ENCODE results near the gene RNF123. TPM values are rescaled to one million over a fixed set of nuclear protein-coding genes. Genes with fewer than 3 reads are reported as not detected.

Gene RNF123
- total and polyA plus RNA-seq, 2 donors (not counting 3 experiments of a cell fraction or from before 2014, with no cell fraction given), result 43.4 to 59.3 TPM

GRCh38 chr3:49669352-49669751 is 20.0 kb upstream of the RNF123 start:
- BruUV-seq (replicated peaks), result no TSS peak
- DNase-seq (ENCODE audit: low read depth, low spot score) (no peak), FAIRE-seq (no peak)
- Histone ChIP-seq H3K79me2 (ENCODE audit: control insufficient read depth, insufficient read depth, low read length) (peaks cover 3% of the 10 kb centered on the region), H4K20me1 (replicated peaks; ENCODE audit: control insufficient read depth, extremely low read depth, insufficient read depth, low read length) (no peaks in the 10 kb centered on the region), H3K9ac (replicated peaks; ENCODE audit: extremely low read depth, insufficient read depth, low read length) (no peak overlapping the region), H3K36me3 (ENCODE audit: control insufficient read depth in 2 of 2, extremely low read depth in 1 of 2, insufficient read depth in 2 of 2, low read length in 2 of 2) (no peaks in the 10 kb centered on the region), H3K4me3 (replicated peaks in 1 of 3; ENCODE audit: insufficient read depth in 1 of 3, low read depth in 1 of 3, low read length in 3 of 3) (no peak overlapping the region), H3K4me2 (ENCODE audit: insufficient read depth, low read length) (no peak overlapping the region), H3K27me3 (ENCODE audit: control insufficient read depth in 2 of 2, insufficient read depth in 2 of 2, low read length in 2 of 2) (no peaks in the 10 kb centered on the region), H3K27ac (ENCODE audit: insufficient read depth, low read depth, low read length) (no peak overlapping the region), H3K9me3 (replicated peaks; ENCODE audit: control insufficient read depth, insufficient read depth, low read length) (no peaks in the 10 kb centered on the region), H3K9me1 (replicated peaks; ENCODE audit: control insufficient read depth, extremely low read depth, insufficient read depth, low read length) (no peaks in the 10 kb centered on the region), H3K4me1 (ENCODE audit: control insufficient read depth, extremely low read depth, insufficient read depth, low read length) (peaks cover 4% of the 10 kb centered on the region), H2AFZ (ENCODE audit: low read depth, low read length) (no peak overlapping the region)
- TF ChIP-seq, protein P1, sequence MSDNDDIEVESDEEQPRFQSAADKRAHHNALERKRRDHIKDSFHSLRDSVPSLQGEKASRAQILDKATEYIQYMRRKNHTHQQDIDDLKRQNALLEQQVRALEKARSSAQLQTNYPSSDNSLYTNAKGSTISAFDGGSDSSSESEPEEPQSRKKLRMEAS (IDR thresholded peaks at IDR 0.05; ENCODE audit: insufficient read depth, insufficient read length), result no peak
- no peak for TF ChIP-seq FOS (IDR thresholded peaks at IDR 0.05; ENCODE audit: borderline replicate concordance, insufficient read depth, low read length)
- no peak for TF ChIP-seq POLR2A (IDR thresholded peaks at IDR 0.05; ENCODE audit: low read depth, low read length)
- no peak for TF ChIP-seq EZH2 (IDR thresholded peaks at IDR 0.05; ENCODE audit: borderline replicate concordance, low read depth, low read length, severe bottlenecking)
- TF ChIP-seq GATA2 (IDR thresholded peaks at IDR 0.05; ENCODE audit: insufficient read depth, insufficient read length, low read depth, low read length), result no peak
- TF ChIP-seq, protein P2, sequence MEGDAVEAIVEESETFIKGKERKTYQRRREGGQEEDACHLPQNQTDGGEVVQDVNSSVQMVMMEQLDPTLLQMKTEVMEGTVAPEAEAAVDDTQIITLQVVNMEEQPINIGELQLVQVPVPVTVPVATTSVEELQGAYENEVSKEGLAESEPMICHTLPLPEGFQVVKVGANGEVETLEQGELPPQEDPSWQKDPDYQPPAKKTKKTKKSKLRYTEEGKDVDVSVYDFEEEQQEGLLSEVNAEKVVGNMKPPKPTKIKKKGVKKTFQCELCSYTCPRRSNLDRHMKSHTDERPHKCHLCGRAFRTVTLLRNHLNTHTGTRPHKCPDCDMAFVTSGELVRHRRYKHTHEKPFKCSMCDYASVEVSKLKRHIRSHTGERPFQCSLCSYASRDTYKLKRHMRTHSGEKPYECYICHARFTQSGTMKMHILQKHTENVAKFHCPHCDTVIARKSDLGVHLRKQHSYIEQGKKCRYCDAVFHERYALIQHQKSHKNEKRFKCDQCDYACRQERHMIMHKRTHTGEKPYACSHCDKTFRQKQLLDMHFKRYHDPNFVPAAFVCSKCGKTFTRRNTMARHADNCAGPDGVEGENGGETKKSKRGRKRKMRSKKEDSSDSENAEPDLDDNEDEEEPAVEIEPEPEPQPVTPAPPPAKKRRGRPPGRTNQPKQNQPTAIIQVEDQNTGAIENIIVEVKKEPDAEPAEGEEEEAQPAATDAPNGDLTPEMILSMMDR (IDR thresholded peaks at IDR 0.05; ENCODE audit: extremely low read depth in 1 of 2, insufficient read depth in 1 of 2, low read depth in 1 of 2, low read length in 2 of 2), result no peak
- no peak for TF ChIP-seq JUN (IDR thresholded peaks at IDR 0.05; ENCODE audit: borderline replicate concordance, insufficient read depth, insufficient read length, low read depth)
- no peak for TF ChIP-seq POLR2AphosphoS5 (IDR thresholded peaks at IDR 0.05; ENCODE audit: insufficient read depth, low read depth, low read length)
- TF ChIP-seq MYC (IDR thresholded peaks at IDR 0.05; ENCODE audit: low read depth, low read length), result no peak
- intact Hi-C loops (cut with micrococcal nuclease) (no loop called here), dilution Hi-C loops (cut with MboI; ENCODE audit: extremely low pct_ligation_motif_present, low sequenced_read_pairs) (no loop called here)
- ChIA-PET POLR2A (no interaction called here), CTCF (interaction anchor here (0.9 to 5.4 kb wide), 2 partner anchors 123 to 131 kb away, joined by 3 to 293 read pairs; no protein-coding TSS in a partner anchor)
